Astrocyte (in vitro differentiated cells and primary cell): ENCODE results near the gene MALAT1.

Experiments
- CTCF ChIP-seq: IDR thresholded peaks from 2 replicates; pipeline ENCODE4 v1.5.1; 2011; ENCODE audit warnings: low read depth, mild to moderate bottlenecking, inconsistent platforms, low read length, moderate library complexity; ENCODE audit not compliant: insufficient read depth
- EZH2 ChIP-seq: IDR thresholded peaks from 2 replicates; pipeline ENCODE4 v1.6.1; 2012; ENCODE audit warnings: mild to moderate bottlenecking, low read length, inconsistent platforms; ENCODE audit not compliant: insufficient read depth

GRCh38 chr11:65532388-65533064 lies 33.7 kb downstream of the MALAT1 start:
- TF ChIP-seq CTCF (no peak), EZH2 (no peak)
